Raji (cell line): ENCODE measurements around the gene HCN2.

Experiments
- POLR2A ChIP-seq: IDR thresholded peaks from 2 replicates; pipeline ENCODE4 v1.6.1; 2011; ENCODE audit warnings: low read depth, low read length, control low read depth; ENCODE audit not compliant: insufficient read depth

HCN2 gene

DNA sequence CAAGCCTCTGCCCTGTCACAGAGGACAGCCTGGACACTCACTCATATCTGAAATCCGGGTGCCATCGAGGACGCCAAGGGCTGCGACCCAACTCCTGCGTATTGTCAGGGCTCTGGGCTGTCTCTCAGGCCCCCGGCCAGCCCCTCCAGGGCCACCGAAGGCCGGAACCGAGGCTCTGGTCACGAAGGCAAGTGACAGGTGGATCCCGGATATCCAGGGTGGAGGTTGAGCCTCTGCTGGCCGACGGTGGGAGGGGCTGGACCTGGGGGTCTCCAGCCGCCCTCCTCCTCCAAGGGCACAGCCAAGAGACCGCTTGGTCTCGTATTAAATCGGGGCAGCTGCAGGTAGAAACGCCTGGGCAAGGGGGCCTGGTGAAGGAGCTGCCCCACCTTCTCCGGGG lies 67.9 kb downstream of the HCN2 start:
- TF ChIP-seq POLR2A: no peak

DNA sequence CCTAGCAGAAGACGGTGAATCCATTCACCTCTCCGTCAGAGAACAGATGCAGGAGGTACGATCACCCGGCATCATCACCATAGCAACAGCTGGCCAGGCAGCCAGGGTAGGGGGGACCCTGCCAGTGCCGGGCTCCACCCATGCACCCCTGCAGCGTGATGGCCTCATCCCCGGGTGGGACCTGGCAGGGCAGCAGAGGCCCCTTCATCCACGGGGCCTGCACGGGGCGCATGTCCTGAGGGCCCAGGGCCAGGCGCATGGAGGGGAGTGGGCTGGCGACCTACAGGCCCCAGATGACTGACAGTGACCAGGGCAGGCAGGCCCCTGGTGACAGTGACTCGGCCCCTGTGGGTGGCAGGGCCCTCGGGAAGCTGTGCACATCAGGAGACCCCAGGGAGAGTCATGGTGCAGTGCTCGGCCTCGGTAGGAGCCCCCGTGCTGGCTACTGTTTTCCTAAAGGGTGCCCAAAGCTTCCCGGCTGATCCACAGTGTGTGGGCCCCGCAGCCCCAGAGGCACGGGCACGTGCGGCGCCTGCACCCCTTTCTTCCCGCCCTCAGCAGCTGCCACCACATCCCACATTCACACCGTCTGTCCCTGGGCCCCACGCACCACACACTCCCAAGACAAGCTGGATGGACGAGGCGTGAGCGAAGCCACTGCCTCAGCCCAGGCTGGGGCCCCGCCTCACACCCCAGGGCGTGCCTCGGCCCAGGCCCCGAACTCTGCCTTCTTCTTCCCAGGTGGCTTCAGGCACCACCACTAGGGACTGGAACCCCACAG lies 68.6 kb downstream of the HCN2 start:
- TF ChIP-seq POLR2A: no peak

DNA sequence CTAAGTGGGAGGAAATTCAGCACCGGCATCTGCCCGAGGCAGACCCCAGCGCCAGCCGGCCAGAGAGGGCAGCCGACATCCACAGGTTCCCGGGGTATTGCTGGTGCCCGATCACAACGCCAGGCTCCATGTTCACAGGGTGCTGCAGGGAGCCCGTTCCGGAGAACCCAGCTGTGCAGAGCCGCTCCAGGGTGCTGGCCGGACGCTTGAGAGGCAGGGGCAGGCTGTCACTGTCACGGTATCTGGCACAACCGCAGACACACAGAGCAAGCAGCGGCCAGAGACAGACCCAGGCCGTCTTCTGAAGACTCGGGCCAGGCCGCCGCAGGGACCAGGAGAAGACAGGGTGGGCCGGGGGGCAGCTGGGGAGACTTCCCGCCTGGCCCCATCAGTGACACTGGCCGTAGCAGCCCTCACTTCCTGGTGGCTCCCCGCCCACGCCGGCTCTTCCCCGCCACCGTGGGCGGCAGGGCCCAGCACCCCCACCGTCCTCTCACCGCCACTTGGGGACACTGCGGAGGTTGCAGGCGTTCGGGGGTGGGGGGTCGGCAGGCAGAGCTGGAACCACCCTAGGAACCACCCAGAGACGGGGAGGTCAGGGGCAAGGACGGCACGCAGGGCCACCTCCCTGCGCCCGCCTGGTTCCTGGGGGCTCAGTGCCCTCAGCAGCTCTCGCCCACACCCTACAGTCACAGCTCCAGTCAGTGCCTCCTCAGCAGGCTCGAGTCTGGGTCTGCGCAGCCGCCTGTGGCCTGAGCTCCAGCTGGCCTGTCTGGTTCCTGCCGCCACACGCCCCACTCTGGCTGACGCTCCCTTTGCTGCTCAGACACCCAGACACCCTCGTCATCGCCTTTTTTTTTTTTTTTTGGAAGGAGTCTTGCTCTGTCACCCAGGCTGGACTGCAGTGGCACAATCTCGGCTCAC lies 69.5 kb downstream of the HCN2 start:
- TF ChIP-seq POLR2A: no peak

DNA sequence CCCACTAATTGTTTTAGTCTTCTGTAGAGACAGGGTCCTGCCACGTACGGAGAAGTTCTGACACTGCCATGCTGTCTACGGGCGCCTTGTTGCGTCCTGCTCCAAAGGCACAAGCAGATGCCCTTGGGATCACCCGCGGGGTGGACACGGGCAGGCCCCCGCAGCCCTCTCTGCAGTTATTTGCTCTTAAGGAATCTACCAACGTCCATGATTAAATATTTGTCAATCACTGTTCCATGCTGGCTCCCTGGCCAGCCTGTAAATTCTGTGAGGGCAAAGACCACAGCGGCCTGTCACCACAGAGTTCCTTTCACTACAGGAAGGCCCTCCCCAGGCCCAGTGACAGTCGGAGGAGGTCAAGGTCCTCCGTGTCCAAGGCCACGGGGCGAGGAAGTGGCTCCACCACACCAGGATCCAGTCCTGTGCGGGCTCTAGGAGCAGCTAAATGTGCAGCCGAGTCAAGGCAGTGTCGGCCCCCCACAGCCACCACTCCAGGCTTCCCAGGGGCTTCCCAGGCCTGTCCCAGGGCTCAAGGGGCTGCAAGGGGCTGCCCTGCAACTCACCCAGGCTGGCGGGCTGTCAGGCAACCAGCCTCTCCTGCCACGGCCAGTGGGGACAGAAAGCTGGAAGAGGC lies 71.2 kb downstream of the HCN2 start:
- TF ChIP-seq POLR2A: no peak

DNA sequence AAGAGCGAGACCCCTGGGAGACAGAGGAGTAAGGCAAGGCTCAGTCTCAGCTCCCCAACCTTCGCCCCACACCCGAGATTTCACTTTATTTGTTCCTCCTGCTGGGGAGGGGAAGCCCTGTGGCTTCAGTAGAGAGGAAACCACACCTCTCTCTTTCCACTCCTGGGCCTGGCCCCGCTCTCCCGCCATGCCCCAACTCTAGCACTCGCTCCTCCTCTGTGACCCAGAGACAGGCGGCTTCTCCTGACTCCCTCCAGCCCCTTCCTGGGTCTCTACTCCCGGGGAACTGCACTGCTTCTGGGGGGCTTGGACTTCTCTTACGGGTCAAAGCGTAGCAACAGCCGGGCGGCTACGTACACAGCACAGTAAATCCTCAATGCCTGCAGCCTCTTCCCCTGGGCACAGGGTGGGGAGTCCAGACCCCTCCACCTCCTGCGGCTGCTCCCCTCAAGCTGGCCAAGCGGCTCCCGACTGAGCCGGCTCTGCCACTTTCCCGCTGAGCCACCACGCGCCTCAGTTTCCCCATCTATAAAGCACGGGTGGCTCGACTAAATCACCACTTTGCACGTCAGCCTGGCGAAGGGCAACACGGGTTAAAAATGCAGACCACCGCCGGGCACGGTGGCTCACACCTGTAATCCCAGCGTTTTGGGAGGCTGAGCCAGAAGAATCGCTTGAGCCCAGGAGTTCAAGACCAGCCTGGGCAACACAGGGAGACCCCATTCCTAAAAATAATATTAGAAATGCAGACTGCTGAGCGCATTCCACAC lies 71.9 kb downstream of the HCN2 start:
- TF ChIP-seq POLR2A: 0 out of 2 replicates have a peak, but pooled peaks have one; percentile 21

DNA sequence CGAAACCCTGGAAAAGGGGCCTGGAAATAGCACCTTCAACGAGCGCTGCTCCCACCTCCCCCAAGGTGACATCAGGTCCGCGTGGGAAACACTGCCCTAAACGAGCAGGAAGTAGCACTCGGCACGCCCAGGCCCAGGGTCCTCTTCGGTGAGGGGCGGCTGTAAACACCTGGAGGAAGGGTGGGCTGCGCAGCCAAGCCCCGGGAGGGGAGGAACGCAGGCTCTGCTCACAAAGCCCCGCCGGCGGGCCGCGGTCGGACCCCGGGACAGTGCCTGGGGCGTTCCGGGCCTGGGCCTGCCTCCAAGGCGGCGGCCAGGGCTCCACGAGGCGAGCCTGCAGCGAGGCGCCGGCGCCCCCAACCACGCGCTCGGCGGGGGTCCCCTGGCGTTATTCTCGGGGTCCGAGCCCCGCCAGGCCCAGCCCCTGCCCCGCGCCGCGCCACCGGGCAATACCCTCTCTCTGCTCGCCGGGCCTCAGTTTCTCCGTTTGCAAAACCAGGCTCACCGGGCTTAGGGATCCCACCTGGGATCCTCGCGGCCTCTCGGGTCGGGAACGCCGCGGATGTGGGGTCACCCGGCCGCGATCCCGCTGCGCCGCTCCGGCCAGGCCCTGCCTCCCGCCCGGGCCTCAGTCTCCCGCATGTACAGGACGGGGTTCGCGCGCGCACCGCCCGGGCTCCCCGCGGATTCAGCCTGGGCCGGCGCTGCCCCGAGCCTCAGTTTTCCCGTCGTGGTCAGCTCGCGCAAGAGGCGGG lies 72.7 kb downstream of the HCN2 start:
- peak; percentile 65 for TF ChIP-seq POLR2A

DNA sequence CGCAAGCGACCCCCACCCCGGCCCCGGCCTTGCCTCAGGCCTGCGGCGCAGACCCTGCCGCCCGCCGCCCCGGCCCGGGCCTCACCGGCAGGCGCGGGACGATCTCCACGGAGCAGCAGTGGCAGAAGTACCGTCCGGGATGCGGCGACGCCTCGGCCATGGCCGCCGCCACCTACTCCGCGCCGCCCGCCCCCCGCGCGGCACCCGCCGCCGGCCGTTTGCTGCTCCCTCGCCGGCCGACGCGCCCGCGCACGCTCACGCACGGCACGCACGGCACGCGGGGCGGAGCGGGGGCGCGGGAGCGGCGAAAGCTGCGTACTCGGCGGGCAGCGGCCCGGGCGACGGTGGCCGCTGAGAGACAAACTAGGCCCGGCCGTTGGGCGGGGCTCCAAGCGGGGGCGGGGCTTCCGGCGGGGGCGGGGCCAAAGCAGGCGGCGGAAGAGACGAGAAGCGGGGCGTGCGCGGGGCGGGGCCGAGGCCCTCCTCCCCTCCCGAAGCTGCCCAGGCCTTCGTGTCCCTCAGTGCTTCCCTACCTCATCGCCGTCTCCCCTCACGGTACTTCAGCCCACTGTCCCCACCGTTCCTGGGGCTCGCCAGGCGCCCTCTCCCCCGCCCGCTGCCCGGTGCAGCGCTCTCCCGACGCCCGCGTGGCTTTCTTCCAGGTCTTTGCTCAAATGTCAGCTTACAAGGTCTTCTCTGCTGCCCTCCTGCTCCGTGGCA lies 73.4 kb downstream of the HCN2 start, which contains the start of gene RNF126:
Gene RNF126, minus strand, starts transcription at position 253 of the 720 bp plus-strand sequence. Its CDS starts 93 bp downstream, at position 160.
- TF ChIP-seq POLR2A: peak; percentile 83

DNA sequence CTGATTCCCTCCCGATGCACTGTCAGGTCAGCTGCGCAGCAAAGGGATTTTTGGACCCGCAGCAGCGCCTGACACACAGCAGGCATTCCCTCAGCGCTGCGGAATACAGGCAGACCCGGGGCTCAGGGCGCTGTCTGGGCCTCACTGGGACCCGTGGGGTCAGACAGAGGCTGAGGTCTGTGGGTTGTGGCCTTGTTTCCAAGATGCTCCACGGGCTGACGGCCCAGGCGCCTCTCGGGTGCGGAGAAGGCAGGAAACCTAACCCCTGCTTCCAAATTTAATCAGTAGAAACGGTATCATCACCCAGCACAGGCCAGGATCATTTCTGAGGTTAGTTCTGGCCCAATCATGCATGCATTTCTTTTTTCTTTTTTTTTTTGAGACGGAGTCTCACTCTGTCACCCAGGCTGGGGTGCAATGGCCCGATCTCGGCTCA lies 74.0 kb downstream of the HCN2 start:
- TF ChIP-seq POLR2A: no peak

DNA sequence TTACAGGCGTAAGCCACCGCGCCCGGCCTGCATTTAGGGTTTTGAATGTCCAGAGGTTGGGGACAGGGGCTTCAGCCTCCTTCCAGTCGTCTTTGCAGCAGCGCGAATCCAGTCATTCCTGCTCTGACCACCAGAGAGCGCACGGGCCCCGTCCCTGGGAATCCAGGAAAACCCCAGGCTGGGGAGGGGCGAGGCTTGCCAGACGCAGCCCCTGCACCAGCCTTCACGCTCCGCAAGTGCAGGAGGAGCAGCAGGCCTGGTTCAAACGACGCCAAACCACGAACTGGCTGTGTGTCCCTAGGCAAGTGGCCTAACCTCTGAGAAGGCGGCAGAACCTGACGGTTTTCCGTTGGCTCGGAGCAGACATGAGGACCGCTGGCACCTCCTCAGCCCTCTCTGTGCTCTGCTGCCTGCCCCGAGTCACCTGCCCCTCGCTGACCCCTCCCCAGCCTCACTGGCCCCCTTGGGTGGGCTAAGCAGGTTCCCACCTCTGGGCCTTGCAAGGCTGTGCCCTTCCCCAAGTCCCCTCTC lies 75.3 kb downstream of the HCN2 start:
- 0 out of 2 replicates have a peak, but pooled peaks have one; percentile 21 for TF ChIP-seq POLR2A
